Psoas muscle (tissue), 8 donors: ENCODE data around the gene PTOV1. TPM values are rescaled to one million over a fixed set of nuclear protein-coding genes. Genes with fewer than 3 reads are reported as not detected.

ENCODE experiments used
- ATAC-seq, 4 donors: fragments of 200-7000 bp; cut with Tn5 transposase; one replicate each; pipeline ENCODE4 v1.9.1; 2020; ENCODE audit warnings: moderate library complexity in 3 of 4, mild to moderate bottlenecking in 2 of 4
- DNase-seq, 2 donors: peaks; one replicate each; pipeline ENCODE4 v3.0.0-alpha.2; 2020
- H3K27ac ChIP-seq: fragments of 200-600 bp; one replicate; pipeline ENCODE4 v1.8.0; 2022
- H3K27me3 ChIP-seq, 3 donors: fragments of 200-600 bp in 1 of 3; one replicate each; pipeline versions ENCODE4 v1.6.1 to v1.8.0; 2013 to 2022; ENCODE audit warnings: low read length in 2 of 3, mild to moderate bottlenecking in 2 of 3, moderate library complexity in 1 of 3; ENCODE audit not compliant: insufficient read depth in 3 of 3
- H3K36me3 ChIP-seq, 2 donors: fragments of 200-600 bp in 1 of 2; one replicate each; pipeline versions ENCODE4 v1.6.1 to v1.8.0; 2013 to 2022; ENCODE audit warnings: low read depth in 1 of 2, mild to moderate bottlenecking in 1 of 2, moderate library complexity in 1 of 2; ENCODE audit not compliant: insufficient read depth in 1 of 2
- H3K4me1 ChIP-seq: fragments of 200-600 bp; one replicate; pipeline ENCODE4 v1.8.0; 2022
- H3K4me3 ChIP-seq: fragments of 200-600 bp; one replicate; pipeline ENCODE4 v1.8.0; 2022; ENCODE audit warnings: mild to moderate bottlenecking
- H3K9me3 ChIP-seq: fragments of 200-600 bp; one replicate; pipeline ENCODE4 v1.8.0; 2022
- WGBS, 3 donors: extraction: QIAGEN DNeasy Blood & Tissue Kit; methylation state at CpG; one replicate each; pipeline versions ENCODE4 v1.1.6 to v1.1.7; 2013; 5-methylcytosine and 5-hydroxymethylcytosine counted together
- intact Hi-C, 2 donors: fragments of 100-400 bp; cut with DNase I; formaldehyde crosslinking; loops; one replicate each; pipeline versions ENCODE4 v1.11.0 to v1.14.2; 2022
- polyA plus RNA-seq, 3 donors: library from polyadenylated mRNA; stranded (reverse); fragments of 200-250 nt; gene quantifications; one replicate each; pipeline ENCODE4 v1.2.3, GENCODE V29; 2013
- total RNA-seq, 4 donors: library from RNA; stranded (reverse); fragmentation: NEBNext Ultra II Directional in 2 of 4; extraction: Animal tissue kit (Norgen Biotek cat#: 25700) in 2 of 4; gene quantifications; one replicate each; pipeline versions ENCODE4 v1.2.1 to v1.2.4, GENCODE V29; 2021 to 2023
- TF ChIP-seq, protein P1 (sequence below): fragments of 200-600 bp; IDR thresholded peaks from one replicate; pipeline ENCODE4 v1.8.0; 2022; ENCODE audit warnings: antibody characterized with exemption
- donor health status: healthy with polysubstance abuse.
- donor health status: DM: no; HTN: no; CAD: no; lungs with moderate emphysema.
- donor health status: Bipolar disorder and iron deficiency.
- donor health status: healthy.
- donor health status: DM: yes; HTN: yes; CAD: no.
- donor health status: DM: no; HTN: no; CAD: no.
- donor health status: DM: no; HTN: no; CAD: no.
- donor health status: DM: yes; HTN: yes; CAD: no.

PTOV1 gene
- total and polyA plus RNA-seq, 7 donors: 72.1 to 189 (median 122) TPM

GRCh38 chr19:49802836-49803528 lies 48.0 kb upstream of the PTOV1 start:
- H3K4me3 ChIP-seq: peak overlapping the region; percentile 38
- WGBS, 3 donors: 75 to 83% (median 81%) methylated on average over 24 of the region's 24 CpGs
- H3K27ac ChIP-seq: peak overlapping the region; percentile 41
- intact Hi-C loops: loop anchor here (5.0 to 10.0 kb wide), 3 partner anchors 36 to 118 kb away; partner anchors contain the start of genes ADM5 (in 1 of the 2) and AP2A1 (in 1 of the 2)
- no peaks in the 10 kb centered on the region for H3K4me1 ChIP-seq
- H3K9me3 ChIP-seq: no peaks in the 10 kb centered on the region
- H3K27me3 ChIP-seq: no peaks in the 10 kb centered on the region
- DNase-seq (no peak), ATAC-seq (peak in 1 of 4 donors; percentile 3)
- H3K36me3 ChIP-seq: peaks cover 0 to 85% of the 10 kb centered on the region in 2 donors
- TF ChIP-seq, protein P1, sequence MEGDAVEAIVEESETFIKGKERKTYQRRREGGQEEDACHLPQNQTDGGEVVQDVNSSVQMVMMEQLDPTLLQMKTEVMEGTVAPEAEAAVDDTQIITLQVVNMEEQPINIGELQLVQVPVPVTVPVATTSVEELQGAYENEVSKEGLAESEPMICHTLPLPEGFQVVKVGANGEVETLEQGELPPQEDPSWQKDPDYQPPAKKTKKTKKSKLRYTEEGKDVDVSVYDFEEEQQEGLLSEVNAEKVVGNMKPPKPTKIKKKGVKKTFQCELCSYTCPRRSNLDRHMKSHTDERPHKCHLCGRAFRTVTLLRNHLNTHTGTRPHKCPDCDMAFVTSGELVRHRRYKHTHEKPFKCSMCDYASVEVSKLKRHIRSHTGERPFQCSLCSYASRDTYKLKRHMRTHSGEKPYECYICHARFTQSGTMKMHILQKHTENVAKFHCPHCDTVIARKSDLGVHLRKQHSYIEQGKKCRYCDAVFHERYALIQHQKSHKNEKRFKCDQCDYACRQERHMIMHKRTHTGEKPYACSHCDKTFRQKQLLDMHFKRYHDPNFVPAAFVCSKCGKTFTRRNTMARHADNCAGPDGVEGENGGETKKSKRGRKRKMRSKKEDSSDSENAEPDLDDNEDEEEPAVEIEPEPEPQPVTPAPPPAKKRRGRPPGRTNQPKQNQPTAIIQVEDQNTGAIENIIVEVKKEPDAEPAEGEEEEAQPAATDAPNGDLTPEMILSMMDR: no peak

GRCh38 chr19:49803529-49803856 lies 47.5 kb upstream of the PTOV1 start:
- no peaks in the 10 kb centered on the region for H3K27me3 ChIP-seq
- intact Hi-C loops: loop anchor here (5.0 to 10.0 kb wide), 3 partner anchors 36 to 119 kb away; partner anchors contain the start of genes ADM5 (in 1 of the 2) and AP2A1 (in 1 of the 2)
- TF ChIP-seq, protein P1: no peak
- H3K4me1 ChIP-seq: no peaks in the 10 kb centered on the region
- DNase-seq: no peak
- ATAC-seq: no peak
- H3K36me3 ChIP-seq: peaks cover 0 to 80% of the 10 kb centered on the region in 2 donors
- no peaks in the 10 kb centered on the region for H3K9me3 ChIP-seq
- H3K27ac ChIP-seq: no peak overlapping the region
- 81 to 83% (median 82%) methylated on average over 6 of the region's 6 CpGs for WGBS, 3 donors
- no peak overlapping the region for H3K4me3 ChIP-seq

DNA sequence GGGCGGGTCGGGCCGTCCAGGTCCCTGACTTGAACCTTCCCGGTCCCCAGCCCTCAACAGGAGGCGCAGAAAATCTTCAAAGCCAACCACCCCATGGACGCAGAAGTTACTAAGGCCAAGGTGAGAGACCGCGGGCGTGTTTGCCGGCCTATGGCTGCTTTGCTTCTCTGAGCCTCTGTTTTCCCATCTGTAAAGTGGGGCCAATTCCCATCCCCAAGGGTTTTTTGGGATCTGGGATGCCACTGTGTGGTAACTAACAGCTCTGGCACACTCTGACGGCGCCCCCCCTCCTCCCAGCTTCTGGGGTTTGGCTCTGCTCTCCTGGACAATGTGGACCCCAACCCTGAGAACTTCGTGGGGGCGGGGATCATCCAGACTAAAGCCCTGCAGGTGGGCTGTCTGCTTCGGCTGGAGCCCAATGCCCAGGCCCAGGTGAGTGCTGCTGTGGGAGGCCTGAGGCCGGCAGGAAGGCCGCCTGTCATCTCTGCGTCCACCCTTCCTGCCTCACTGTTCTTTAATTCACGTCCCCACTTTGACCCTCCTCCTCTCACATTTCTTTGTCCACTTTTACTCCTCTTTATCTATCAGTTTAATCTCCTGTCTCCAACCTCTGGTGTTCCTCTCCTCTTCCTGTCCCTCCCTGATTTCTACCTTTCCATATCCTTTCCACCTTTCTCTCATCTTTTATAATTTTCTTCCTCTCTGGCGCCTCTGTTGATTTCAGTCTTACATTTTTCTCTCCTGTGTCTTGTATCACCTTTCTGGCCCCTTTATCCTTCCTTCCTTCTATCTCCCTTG lies 44.9 kb upstream of the PTOV1 start:
- peaks cover 0 to 54% of the 10 kb centered on the region in 2 donors for H3K36me3 ChIP-seq
- peaks cover 11% of the 10 kb centered on the region for H3K4me1 ChIP-seq
- DNase-seq: no peak
- intact Hi-C loops: loop anchor here in 1 of 2 donors (5.0 to 10.0 kb wide), 3 partner anchors 39 to 121 kb away; partner anchors contain the start of genes ADM5 and AP2A1
- no peak overlapping the region for H3K27ac ChIP-seq
- H3K27me3 ChIP-seq: no peaks in the 10 kb centered on the region
- WGBS, 3 donors: 83 to 85% (median 83%) methylated on average over 19 to 20 of the region's 20 CpGs
- ATAC-seq: no peak
- TF ChIP-seq, protein P1: no peak
- H3K4me3 ChIP-seq: no peak overlapping the region
- H3K9me3 ChIP-seq: no peaks in the 10 kb centered on the region

DNA sequence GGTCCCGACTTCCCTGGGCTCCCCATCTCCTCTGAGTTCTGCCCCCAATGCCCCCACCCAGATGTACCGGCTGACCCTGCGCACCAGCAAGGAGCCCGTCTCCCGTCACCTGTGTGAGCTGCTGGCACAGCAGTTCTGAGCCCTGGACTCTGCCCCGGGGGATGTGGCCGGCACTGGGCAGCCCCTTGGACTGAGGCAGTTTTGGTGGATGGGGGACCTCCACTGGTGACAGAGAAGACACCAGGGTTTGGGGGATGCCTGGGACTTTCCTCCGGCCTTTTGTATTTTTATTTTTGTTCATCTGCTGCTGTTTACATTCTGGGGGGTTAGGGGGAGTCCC lies 44.4 kb upstream of the PTOV1 start:
- H3K27me3 ChIP-seq: no peaks in the 10 kb centered on the region
- H3K4me1 ChIP-seq: peaks cover 11% of the 10 kb centered on the region
- intact Hi-C loops: loop anchor here in 1 of 2 donors (5.0 to 10.0 kb wide), 3 partner anchors 39 to 122 kb away; partner anchors contain the start of genes ADM5 and AP2A1
- 83 to 92% (median 85%) methylated on average over 8 of the region's 8 CpGs for WGBS, 3 donors
- no peak overlapping the region for H3K4me3 ChIP-seq
- TF ChIP-seq, protein P1: no peak
- H3K9me3 ChIP-seq: no peaks in the 10 kb centered on the region
- H3K36me3 ChIP-seq: peaks cover 0 to 50% of the 10 kb centered on the region in 2 donors
- DNase-seq: no peak
- no peak for ATAC-seq
- no peak overlapping the region for H3K27ac ChIP-seq
